CD4-positive, alpha-beta T cell (primary cell): ENCODE results near the gene LRP1B. TPM values are rescaled to one million over a fixed set of nuclear protein-coding genes. Genes with fewer than 3 reads are reported as not detected.

ENCODE experiments used
- ATAC-seq: fragments of 200-7000 bp; cut with Tn5 transposase; one replicate; pipeline ENCODE4 v1.10.0; 2022; ENCODE audit warnings: mild to moderate bottlenecking; ENCODE audit not compliant: poor library complexity
- CTCF ChIA-PET: fragments of 350-600 bp; sonication (Branson Sonifier 250); formaldehyde crosslinking; loops from one replicate; lab custom pipeline; 2021; ENCODE audit warnings: antibody characterized with exemption, inconsistent platforms; lab: Charles Lee
- POLR2A ChIA-PET: fragments of 350-600 bp; sonication (Branson Sonifier 250); formaldehyde crosslinking; loops from one replicate; lab custom pipeline; 2021; ENCODE audit warnings: antibody characterized with exemption, inconsistent platforms; lab: Charles Lee
- DNase-seq, 14 experiments: peaks; one replicate each; pipeline ENCODE4 v3.0.0-alpha.2; 2013 to 2020; ENCODE audit warnings: mixed read lengths in 2 of 14
- H3K27ac ChIP-seq, 2 donors: one replicate each; pipeline versions ENCODE4 v1.5.1 to v1.7.0; 2013; ENCODE audit warnings: low read length in 2 of 2, low read depth in 1 of 2, mild to moderate bottlenecking in 1 of 2
- H3K27me3 ChIP-seq, 2 experiments: 1 replicate in 1 of 2; 2 replicates in 1 of 2; pipeline versions ENCODE4 v1.6.1 to v1.7.0; 2013; ENCODE audit warnings: low read length in 2 of 2, control low read depth in 1 of 2, mild to moderate bottlenecking in 1 of 2, moderate library complexity in 1 of 2; ENCODE audit not compliant: insufficient read depth in 2 of 2, control insufficient read depth in 1 of 2
- H3K36me3 ChIP-seq: one replicate; pipeline ENCODE4 v1.6.1; 2013; ENCODE audit warnings: low read length, control low read depth; ENCODE audit not compliant: insufficient read depth
- H3K4me1 ChIP-seq: one replicate; pipeline ENCODE4 v1.6.1; 2013; ENCODE audit warnings: low read length, control low read depth; ENCODE audit not compliant: insufficient read depth
- H3K4me3 ChIP-seq: one replicate; pipeline ENCODE4 v1.5.1; 2013; ENCODE audit warnings: mild to moderate bottlenecking, low read length, moderate library complexity
- H3K9me3 ChIP-seq, 2 experiments: 1 replicate in 1 of 2; 2 replicates in 1 of 2; pipeline versions ENCODE4 v1.6.1 to v1.7.0; 2013; ENCODE audit warnings: low read length in 2 of 2, mild to moderate bottlenecking in 2 of 2, control low read depth in 1 of 2, moderate library complexity in 1 of 2; ENCODE audit not compliant: control insufficient read depth in 1 of 2, insufficient read depth in 1 of 2
- H3K27ac Mint-ChIP-seq: one replicate; pipeline ENCODE4 v1.8.0; 2020; ENCODE audit warnings: mixed read lengths
- H3K27me3 Mint-ChIP-seq: one replicate; pipeline ENCODE4 v1.8.0; 2021; ENCODE audit warnings: mixed read lengths
- H3K36me3 Mint-ChIP-seq: one replicate; pipeline ENCODE4 v1.8.0; 2021; ENCODE audit warnings: low read depth, mixed read lengths
- H3K4me1 Mint-ChIP-seq: one replicate; pipeline ENCODE4 v1.8.0; 2021; ENCODE audit warnings: low read depth, mixed read lengths
- H3K4me3 Mint-ChIP-seq: one replicate; pipeline ENCODE4 v1.8.0; 2020; ENCODE audit warnings: mild to moderate bottlenecking, mixed read lengths
- H3K9me3 Mint-ChIP-seq: one replicate; pipeline ENCODE4 v1.8.0; 2020; ENCODE audit warnings: mixed read lengths
- CTCF ChIP-seq: fragments of 200-600 bp; IDR thresholded peaks from one replicate; pipeline ENCODE4 v1.8.0; 2022; ENCODE audit warnings: antibody characterized with exemption, mild to moderate bottlenecking
- intact Hi-C, 2 experiments: fragments of 100-400 bp; cut with DNase I in 1 of 2; cut with micrococcal nuclease in 1 of 2; formaldehyde crosslinking; loops; one replicate each; pipeline versions ENCODE4 v1.15.1 to v1.9.0; 2023 to 2025; cut with DNase I, micrococcal nuclease
- total RNA-seq, 174 experiments: library from RNA in 2 of 174; stranded (reverse) in 2 of 174; gene quantifications; one replicate each; pipeline ENCODE4 v1.2.3 and lab custom pipeline; 2021 to 2026

The LRP1B gene
- total RNA-seq, 2 experiments from 2014 or later: not detected

DNA sequence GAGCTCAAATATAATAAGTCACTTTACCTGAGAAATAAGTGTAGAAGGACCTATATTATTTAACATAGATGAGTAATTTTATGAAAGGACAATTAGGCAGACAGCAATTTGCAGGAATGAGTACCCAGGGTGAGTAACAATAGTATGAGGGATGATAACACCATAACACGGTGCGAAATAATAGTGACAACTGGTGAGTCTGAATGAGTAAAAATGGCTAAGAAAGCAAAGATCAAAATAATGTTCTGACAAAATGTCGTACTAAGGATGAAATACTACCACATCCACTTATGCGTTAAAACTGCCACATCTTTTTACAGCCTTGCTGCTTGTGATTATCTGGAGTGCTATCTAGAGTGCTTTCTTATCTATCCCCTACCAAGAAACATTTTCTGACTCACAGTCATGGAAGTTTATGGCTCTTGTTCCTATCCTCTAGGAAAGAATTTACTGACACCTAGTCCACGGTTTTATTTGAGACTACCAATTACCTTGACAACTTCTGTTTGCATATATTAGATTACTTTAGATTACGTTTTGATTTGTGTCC lies 929.7 kb downstream of the LRP1B start:
- no peak for DNase-seq
- no peak for ATAC-seq
- Mint-ChIP-seq H3K36me3 (no peaks in the 10 kb centered on the region), H3K9me3 (peaks cover 21% of the 10 kb centered on the region), H3K27ac (no peak overlapping the region), H3K4me1 (no peaks in the 10 kb centered on the region), H3K27me3 (no peaks in the 10 kb centered on the region), H3K4me3 (no peak overlapping the region)
- CTCF ChIA-PET: no interaction called here
- TF ChIP-seq CTCF: no peak
- no peaks in the 10 kb centered on the region for H3K36me3 ChIP-seq
- no peaks in the 10 kb centered on the region for H3K27me3 ChIP-seq
- H3K9me3 ChIP-seq: no peaks in the 10 kb centered on the region
- H3K4me3 ChIP-seq: no peak overlapping the region
- POLR2A ChIA-PET: no interaction called here
- no peak overlapping the region for H3K27ac ChIP-seq
- no peaks in the 10 kb centered on the region for H3K4me1 ChIP-seq
- intact Hi-C loops: no loop called here

GRCh38 chr2:141200191-141200590 lies 930.6 kb downstream of the LRP1B start:
- Histone ChIP-seq H3K36me3 (no peaks in the 10 kb centered on the region), H3K4me1 (no peaks in the 10 kb centered on the region), H3K27ac (no peak overlapping the region), H3K9me3 (peaks cover 0 to 4% of the 10 kb centered on the region in 2 experiments), H3K27me3 (no peaks in the 10 kb centered on the region), H3K4me3 (no peak overlapping the region)
- DNase-seq (no peak), ATAC-seq (no peak)
- H3K27me3 Mint-ChIP-seq: no peaks in the 10 kb centered on the region
- ChIA-PET POLR2A (no interaction called here), CTCF (no interaction called here)
- H3K4me3 Mint-ChIP-seq: no peak overlapping the region
- no peak for TF ChIP-seq CTCF
- intact Hi-C loops: no loop called here
- peaks cover 18% of the 10 kb centered on the region for H3K9me3 Mint-ChIP-seq
- H3K36me3 Mint-ChIP-seq: no peaks in the 10 kb centered on the region
- H3K4me1 Mint-ChIP-seq: no peaks in the 10 kb centered on the region
- H3K27ac Mint-ChIP-seq: no peak overlapping the region

GRCh38 chr2:141199711-141200110 lies 931.1 kb downstream of the LRP1B start:
- no peak overlapping the region for H3K27ac ChIP-seq
- no peak for TF ChIP-seq CTCF
- DNase-seq (no peak), ATAC-seq (no peak)
- H3K4me1 Mint-ChIP-seq: no peaks in the 10 kb centered on the region
- no peaks in the 10 kb centered on the region for H3K4me1 ChIP-seq
- H3K36me3 Mint-ChIP-seq: no peaks in the 10 kb centered on the region
- ChIA-PET CTCF (no interaction called here), POLR2A (no interaction called here)
- no peaks in the 10 kb centered on the region for H3K27me3 Mint-ChIP-seq
- H3K27ac Mint-ChIP-seq: no peak overlapping the region
- H3K4me3 ChIP-seq: no peak overlapping the region
- no peak overlapping the region for H3K4me3 Mint-ChIP-seq
- H3K27me3 ChIP-seq: no peaks in the 10 kb centered on the region
- H3K36me3 ChIP-seq: no peaks in the 10 kb centered on the region
- peaks cover 0 to 4% of the 10 kb centered on the region in 2 experiments for H3K9me3 ChIP-seq
- intact Hi-C loops: no loop called here
- peaks cover 18% of the 10 kb centered on the region for H3K9me3 Mint-ChIP-seq
